ENCODE data around the gene SPTBN2. TPM values are rescaled to one million over a fixed set of nuclear protein-coding genes. Genes with fewer than 3 reads are reported as not detected.
A peak's percentile ranks its signal among the peaks of the same experiment; 100 is the strongest.
"Not testable (repeated sequence)": the region's sequence is repeated elsewhere in the genome, so short reads cannot be mapped to it uniquely, and the experiment has no call there.

Gene SPTBN2
- total RNA-seq, 1 donor from 2014 or later: 0.73 TPM

GRCh38 chr11:66741153-66741552 lies 12.1 kb upstream of the SPTBN2 start:
- intact Hi-C loops (cut with micrococcal nuclease): loop anchor here (10.0 kb wide), 1 partner anchor 94 kb away; no protein-coding TSS in a partner anchor
- Mint-ChIP-seq H3K27ac (no peak overlapping the region), H3K4me1 (ENCODE audit: low read depth) (no peaks in the 10 kb centered on the region), H3K27me3 (ENCODE audit: low read depth) (peaks cover 12% of the 10 kb centered on the region), H3K36me3 (ENCODE audit: low read depth) (no peaks in the 10 kb centered on the region), H3K4me3 (ENCODE audit: low read depth) (no peak overlapping the region), H3K9me3 (peaks cover 8% of the 10 kb centered on the region)
- DNase-seq (ENCODE audit: low spot score): no peak

- H3K27ac Mint-ChIP-seq: no peak overlapping the region
- intact Hi-C loops (cut with micrococcal nuclease): loop anchor here (10.0 kb wide), 1 partner anchor 95 kb away; no protein-coding TSS in a partner anchor
- H3K4me3 Mint-ChIP-seq (ENCODE audit: low read depth): no peak overlapping the region
- H3K27me3 Mint-ChIP-seq (ENCODE audit: low read depth): peaks cover 15% of the 10 kb centered on the region
- peaks cover 8% of the 10 kb centered on the region for H3K9me3 Mint-ChIP-seq
- H3K36me3 Mint-ChIP-seq (ENCODE audit: low read depth): no peaks in the 10 kb centered on the region
- DNase-seq (ENCODE audit: low spot score): no peak
- no peaks in the 10 kb centered on the region for H3K4me1 Mint-ChIP-seq (ENCODE audit: low read depth)
Measured at GRCh38 chr11:66739983-66740382, 11.0 kb upstream of the SPTBN2 start.

- Mint-ChIP-seq H3K4me3 (ENCODE audit: low read depth) (no peak overlapping the region), H3K27ac (no peak overlapping the region), H3K9me3 (no peaks in the 10 kb centered on the region), H3K4me1 (ENCODE audit: low read depth) (no peaks in the 10 kb centered on the region), H3K27me3 (ENCODE audit: low read depth) (peaks cover 52% of the 10 kb centered on the region), H3K36me3 (ENCODE audit: low read depth) (no peaks in the 10 kb centered on the region)
- intact Hi-C loops (cut with micrococcal nuclease): no loop called here
- DNase-seq (ENCODE audit: low spot score): no peak
Measured at GRCh38 chr11:66734215-66734614, 5.2 kb upstream of the SPTBN2 start.

- no peak overlapping the region for H3K27ac Mint-ChIP-seq
- peak overlapping the region; percentile 81 for H3K4me3 Mint-ChIP-seq (ENCODE audit: low read depth)
- peaks cover 5% of the 10 kb centered on the region for H3K4me1 Mint-ChIP-seq (ENCODE audit: low read depth)
- no peaks in the 10 kb centered on the region for H3K9me3 Mint-ChIP-seq
- peaks cover 72% of the 10 kb centered on the region for H3K27me3 Mint-ChIP-seq (ENCODE audit: low read depth)
- intact Hi-C loops (cut with micrococcal nuclease): no loop called here
- H3K36me3 Mint-ChIP-seq (ENCODE audit: low read depth): peaks cover 4% of the 10 kb centered on the region
- no peak for DNase-seq (ENCODE audit: low spot score)
Measured at GRCh38 chr11:66729447-66729846, 431 bp upstream of the SPTBN2 start.

GRCh38 chr11:66728038-66728692 lies 851 bp downstream of the SPTBN2 start:
- Mint-ChIP-seq H3K27me3 (ENCODE audit: low read depth) (peaks cover 65% of the 10 kb centered on the region), H3K4me3 (ENCODE audit: low read depth) (peak overlapping the region; percentile 81), H3K9me3 (no peaks in the 10 kb centered on the region), H3K4me1 (ENCODE audit: low read depth) (peaks cover 5% of the 10 kb centered on the region), H3K27ac (no peak overlapping the region), H3K36me3 (ENCODE audit: low read depth) (peaks cover 4% of the 10 kb centered on the region)
- no peak for DNase-seq (ENCODE audit: low spot score)
- intact Hi-C loops (cut with micrococcal nuclease): no loop called here

GRCh38 chr11:66727282-66728037 lies 1.6 kb downstream of the SPTBN2 start:
- no peak overlapping the region for H3K4me3 Mint-ChIP-seq (ENCODE audit: low read depth)
- no peak overlapping the region for H3K27ac Mint-ChIP-seq
- H3K4me1 Mint-ChIP-seq (ENCODE audit: low read depth): peaks cover 5% of the 10 kb centered on the region
- H3K36me3 Mint-ChIP-seq (ENCODE audit: low read depth): peaks cover 4% of the 10 kb centered on the region
- intact Hi-C loops (cut with micrococcal nuclease): no loop called here
- H3K9me3 Mint-ChIP-seq: no peaks in the 10 kb centered on the region
- no peak for DNase-seq (ENCODE audit: low spot score)
- H3K27me3 Mint-ChIP-seq (ENCODE audit: low read depth): peaks cover 63% of the 10 kb centered on the region

- intact Hi-C loops (cut with micrococcal nuclease): no loop called here
- no peak overlapping the region for H3K27ac Mint-ChIP-seq
- no peak overlapping the region for H3K4me3 Mint-ChIP-seq (ENCODE audit: low read depth)
- H3K9me3 Mint-ChIP-seq: no peaks in the 10 kb centered on the region
- H3K27me3 Mint-ChIP-seq (ENCODE audit: low read depth): peaks cover 49% of the 10 kb centered on the region
- peaks cover 4% of the 10 kb centered on the region for H3K36me3 Mint-ChIP-seq (ENCODE audit: low read depth)
- H3K4me1 Mint-ChIP-seq (ENCODE audit: low read depth): peaks cover 6% of the 10 kb centered on the region
- DNase-seq (ENCODE audit: low spot score): no peak
Measured at GRCh38 chr11:66725647-66726046, 3.4 kb downstream of the SPTBN2 start.

- peaks cover 48% of the 10 kb centered on the region for H3K27me3 Mint-ChIP-seq (ENCODE audit: low read depth)
- no peak overlapping the region for H3K4me3 Mint-ChIP-seq (ENCODE audit: low read depth)
- no peak for DNase-seq (ENCODE audit: low spot score)
- intact Hi-C loops (cut with micrococcal nuclease): no loop called here
- H3K27ac Mint-ChIP-seq: no peak overlapping the region
- no peaks in the 10 kb centered on the region for H3K9me3 Mint-ChIP-seq
- H3K36me3 Mint-ChIP-seq (ENCODE audit: low read depth): peaks cover 4% of the 10 kb centered on the region
- peaks cover 12% of the 10 kb centered on the region for H3K4me1 Mint-ChIP-seq (ENCODE audit: low read depth)
Measured at GRCh38 chr11:66725114-66725513, 3.9 kb downstream of the SPTBN2 start.

GRCh38 chr11:66724167-66724566 lies 4.8 kb downstream of the SPTBN2 start:
- peaks cover 42% of the 10 kb centered on the region for H3K27me3 Mint-ChIP-seq (ENCODE audit: low read depth)
- H3K4me3 Mint-ChIP-seq (ENCODE audit: low read depth); H3K9me3 Mint-ChIP-seq; H3K36me3 Mint-ChIP-seq (ENCODE audit: low read depth); H3K27ac Mint-ChIP-seq; DNase-seq (ENCODE audit: low spot score); intact Hi-C loops (cut with micrococcal nuclease): not testable (repeated sequence)
- H3K4me1 Mint-ChIP-seq (ENCODE audit: low read depth): peaks cover 15% of the 10 kb centered on the region

GRCh38 chr11:66723693-66724092 lies 5.3 kb downstream of the SPTBN2 start:
- H3K4me3 Mint-ChIP-seq (ENCODE audit: low read depth): no peak overlapping the region
- no peak for DNase-seq (ENCODE audit: low spot score)
- intact Hi-C loops (cut with micrococcal nuclease): no loop called here
- H3K27me3 Mint-ChIP-seq (ENCODE audit: low read depth): peaks cover 37% of the 10 kb centered on the region
- peaks cover 3% of the 10 kb centered on the region for H3K36me3 Mint-ChIP-seq (ENCODE audit: low read depth)
- no peak overlapping the region for H3K27ac Mint-ChIP-seq
- H3K4me1 Mint-ChIP-seq (ENCODE audit: low read depth): peaks cover 13% of the 10 kb centered on the region
- no peaks in the 10 kb centered on the region for H3K9me3 Mint-ChIP-seq

- H3K27ac Mint-ChIP-seq: no peak overlapping the region
- intact Hi-C loops (cut with micrococcal nuclease): no loop called here
- no peak for DNase-seq (ENCODE audit: low spot score)
- H3K36me3 Mint-ChIP-seq (ENCODE audit: low read depth): no peaks in the 10 kb centered on the region
- H3K4me1 Mint-ChIP-seq (ENCODE audit: low read depth): peaks cover 12% of the 10 kb centered on the region
- H3K27me3 Mint-ChIP-seq (ENCODE audit: low read depth): peaks cover 35% of the 10 kb centered on the region
- no peaks in the 10 kb centered on the region for H3K9me3 Mint-ChIP-seq
- H3K4me3 Mint-ChIP-seq (ENCODE audit: low read depth): no peak overlapping the region
Measured at GRCh38 chr11:66722745-66723651, 6.0 kb downstream of the SPTBN2 start.

GRCh38 chr11:66721939-66722338 lies 7.1 kb downstream of the SPTBN2 start:
- no peaks in the 10 kb centered on the region for H3K9me3 Mint-ChIP-seq
- peaks cover 12% of the 10 kb centered on the region for H3K4me1 Mint-ChIP-seq (ENCODE audit: low read depth)
- no peak overlapping the region for H3K4me3 Mint-ChIP-seq (ENCODE audit: low read depth)
- DNase-seq (ENCODE audit: low spot score): no peak
- intact Hi-C loops (cut with micrococcal nuclease): no loop called here
- H3K36me3 Mint-ChIP-seq (ENCODE audit: low read depth): no peaks in the 10 kb centered on the region
- H3K27ac Mint-ChIP-seq: no peak overlapping the region
- peaks cover 30% of the 10 kb centered on the region for H3K27me3 Mint-ChIP-seq (ENCODE audit: low read depth)

Data from activated T-helper 2 cell treated with anti-CD3 and anti-CD28 coated beads, Interferon-gamma antibody, Interleukin-2, Interleukin-4, amounts not matched to agents 10 μg/mL and 5 μg/mL and 100 μg/mL, durations not matched to agents 14 hours and 24 hours and 36 hours (primary cell).